Karpas-422 (cell line): ENCODE measurements around the gene ANKFY1. TPM values are rescaled to one million over a fixed set of nuclear protein-coding genes. Genes with fewer than 3 reads are reported as not detected.

Experiments
- DNase-seq: peaks from one replicate; pipeline ENCODE4 v3.0.0-alpha.2; 2015
- H2AFZ ChIP-seq: fragments of 200-600 bp; sonication (generic); 2 replicates; pipeline ENCODE4 v1.6.1; 2014; ENCODE audit warnings: antibody characterized with exemption, low read length, mixed read lengths
- H3K27ac ChIP-seq: fragments of 200-600 bp; sonication (generic); 2 replicates; pipeline ENCODE4 v1.5.1; 2014; ENCODE audit warnings: mild to moderate bottlenecking, low read length, moderate library complexity
- H3K27me3 ChIP-seq: fragments of 200-600 bp; sonication (generic); 2 replicates; pipeline ENCODE4 v1.6.1; 2014; ENCODE audit warnings: low read length, mixed read lengths
- H3K36me3 ChIP-seq: fragments of 200-600 bp; sonication (generic); 2 replicates; pipeline ENCODE4 v1.6.1; 2014; ENCODE audit warnings: low read length, mixed read lengths; ENCODE audit not compliant: insufficient read depth
- H3K4me1 ChIP-seq: fragments of 200-600 bp; sonication (generic); 2 replicates; pipeline ENCODE4 v1.6.1; 2014; ENCODE audit warnings: mild to moderate bottlenecking, low read length, mixed read lengths
- H3K4me2 ChIP-seq: fragments of 200-600 bp; sonication (generic); 2 replicates; pipeline ENCODE4 v1.6.1; 2014; ENCODE audit warnings: low read length, low read depth, mild to moderate bottlenecking; ENCODE audit not compliant: poor library complexity, severe bottlenecking
- H3K4me3 ChIP-seq: fragments of 200-600 bp; sonication (generic); 2 replicates; pipeline ENCODE4 v1.5.1; 2014; ENCODE audit warnings: mild to moderate bottlenecking, antibody characterized with exemption, low read length, mixed read lengths
- H3K79me2 ChIP-seq: fragments of 200-600 bp; sonication (generic); 2 replicates; pipeline ENCODE4 v1.6.1; 2014; ENCODE audit warnings: mild to moderate bottlenecking, low read length, mixed read lengths
- H3K9ac ChIP-seq: fragments of 200-600 bp; sonication (generic); 2 replicates; pipeline ENCODE4 v1.6.0; 2014; ENCODE audit warnings: low read length
- H3K9me2 ChIP-seq: fragments of 200-600 bp; sonication (generic), shearing (Covaris generic); replicated peaks from 2 replicates; pipeline ENCODE4 v1.6.0; 2014; ENCODE audit warnings: mild to moderate bottlenecking, low read length, moderate library complexity; ENCODE audit not compliant: insufficient read depth
- H3K9me3 ChIP-seq: fragments of 300-700, 200-600 bp; sonication (generic); 2 replicates; pipeline ENCODE4 v1.6.1; 2014; ENCODE audit warnings: low read length, mixed read lengths
- H4K20me1 ChIP-seq: fragments of 200-600 bp; sonication (generic); 2 replicates; pipeline ENCODE4 v1.6.1; 2014; ENCODE audit warnings: mild to moderate bottlenecking, antibody characterized with exemption, low read length, low read depth; ENCODE audit not compliant: insufficient read depth
- total RNA-seq: library from RNA; depleted of rRNA; stranded (reverse); fragments of >200 nt; shearing (Covaris generic); gene quantifications from 2 replicates; pipeline ENCODE4 v1.2.3, GENCODE V29; 2014; ENCODE audit warnings: low replicate concordance

The ANKFY1 gene
- total RNA-seq, 1 experiment from 2014 or later: 34.4 TPM

DNA sequence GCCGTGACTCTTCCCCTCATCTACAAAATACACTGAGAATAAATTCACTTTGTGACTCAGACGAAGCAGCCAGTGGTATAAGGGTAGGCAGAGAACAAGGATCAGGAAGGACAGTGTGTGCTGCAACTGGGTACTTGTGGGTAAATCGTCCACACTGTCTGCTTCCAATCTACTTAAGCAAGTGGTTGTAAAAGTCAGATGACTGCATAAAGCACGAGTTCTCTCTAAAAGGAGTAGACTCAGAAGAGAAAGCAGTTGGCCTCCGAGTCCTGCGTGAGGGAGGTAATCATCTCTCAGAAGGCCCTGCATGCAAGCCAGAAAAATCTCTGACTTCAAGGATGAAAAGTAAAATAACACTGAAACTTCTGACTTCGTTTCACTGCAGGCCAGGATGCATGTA lies 43.1 kb downstream of the ANKFY1 start:
- Histone ChIP-seq H3K4me2 (no peak overlapping the region), H3K9me2 (no peaks in the 10 kb centered on the region), H3K27ac (no peak overlapping the region), H2AFZ (no peak overlapping the region), H3K9ac (no peak overlapping the region), H3K79me2 (peaks cover 31% of the 10 kb centered on the region), H3K36me3 (peaks cover 12% of the 10 kb centered on the region; the same call in 1 of the 2 replicates), H3K4me1 (peaks cover 12% of the 10 kb centered on the region), H3K9me3 (no peaks in the 10 kb centered on the region), H3K4me3 (no peak overlapping the region), H3K27me3 (no peaks in the 10 kb centered on the region), H4K20me1 (no peaks in the 10 kb centered on the region)
- no peak for DNase-seq

DNA sequence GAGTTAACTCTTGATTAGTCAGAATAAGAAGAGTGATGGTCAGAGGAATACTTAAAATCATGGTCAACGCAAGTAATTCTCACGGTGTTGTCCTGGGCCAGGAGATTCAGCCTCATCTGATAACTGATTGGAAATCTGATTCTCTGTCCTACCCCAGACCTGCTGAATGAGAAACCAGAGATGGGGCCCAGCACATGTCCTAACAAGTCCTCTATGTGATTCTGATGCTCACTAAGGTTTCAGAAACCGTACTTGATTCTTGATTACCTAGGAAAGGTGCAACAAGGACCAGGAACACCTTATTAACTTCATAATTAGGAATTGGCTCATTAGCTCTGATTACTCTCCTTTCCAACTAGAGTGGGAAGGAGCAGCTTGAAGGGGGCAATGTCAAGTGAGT lies 44.5 kb downstream of the ANKFY1 start:
- Histone ChIP-seq H3K79me2 (peaks cover 34% of the 10 kb centered on the region), H3K9ac (no peak overlapping the region), H3K27ac (no peak overlapping the region), H3K9me2 (no peaks in the 10 kb centered on the region), H3K36me3 (peaks cover 9% of the 10 kb centered on the region; the same call in 1 of the 2 replicates), H4K20me1 (no peaks in the 10 kb centered on the region), H3K4me2 (no peak overlapping the region), H3K4me3 (no peak overlapping the region), H3K9me3 (no peaks in the 10 kb centered on the region), H3K4me1 (peaks cover 15% of the 10 kb centered on the region), H3K27me3 (no peaks in the 10 kb centered on the region), H2AFZ (no peak overlapping the region)
- no peak for DNase-seq

DNA sequence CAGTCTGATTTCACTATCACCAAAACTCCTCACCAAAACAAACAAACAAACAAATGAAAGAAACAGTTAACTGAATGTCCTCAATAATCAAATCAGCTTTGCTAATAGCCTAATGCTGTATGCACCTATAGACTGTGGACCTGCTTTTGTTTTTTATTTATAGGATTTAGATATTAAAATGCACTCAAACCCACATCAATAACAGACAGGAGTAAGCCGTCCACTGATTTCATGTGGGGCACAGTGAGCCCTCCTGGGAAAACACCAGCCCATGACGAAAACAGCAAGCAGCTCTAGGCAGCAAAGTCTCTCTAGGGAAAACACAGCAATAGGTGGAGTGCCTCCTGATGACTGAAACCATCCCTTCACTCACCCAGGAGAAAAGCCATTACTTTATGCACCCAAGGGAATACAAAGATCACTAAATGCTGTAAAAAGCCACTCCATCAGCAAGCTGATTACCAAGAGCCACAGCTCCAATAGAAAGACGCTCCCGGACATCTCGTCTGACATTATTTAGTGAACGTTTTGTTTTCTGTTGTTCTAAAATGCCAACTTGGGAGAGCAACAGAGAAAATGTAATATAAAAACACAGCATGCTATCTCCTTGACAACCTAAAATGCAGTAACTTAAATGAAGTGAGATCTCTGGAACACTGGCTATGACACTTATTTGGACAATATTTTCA lies 47.8 kb downstream of the ANKFY1 start:
- no peaks in the 10 kb centered on the region for H4K20me1 ChIP-seq
- no peaks in the 10 kb centered on the region for H3K9me2 ChIP-seq
- peak; percentile 61 for DNase-seq
- H3K27ac ChIP-seq: peak overlapping the region; percentile 44; the same call in 1 of the 2 replicates
- H3K36me3 ChIP-seq: peaks cover 4% of the 10 kb centered on the region; the same call in 1 of the 2 replicates
- H3K27me3 ChIP-seq: no peaks in the 10 kb centered on the region
- H3K4me2 ChIP-seq: peak overlapping the region; percentile 22
- peaks cover 60% of the 10 kb centered on the region for H3K79me2 ChIP-seq
- no peak overlapping the region for H2AFZ ChIP-seq
- H3K4me1 ChIP-seq: peaks cover 15% of the 10 kb centered on the region
- H3K9me3 ChIP-seq: no peaks in the 10 kb centered on the region
- no peak overlapping the region for H3K9ac ChIP-seq
- no peak overlapping the region for H3K4me3 ChIP-seq

DNA sequence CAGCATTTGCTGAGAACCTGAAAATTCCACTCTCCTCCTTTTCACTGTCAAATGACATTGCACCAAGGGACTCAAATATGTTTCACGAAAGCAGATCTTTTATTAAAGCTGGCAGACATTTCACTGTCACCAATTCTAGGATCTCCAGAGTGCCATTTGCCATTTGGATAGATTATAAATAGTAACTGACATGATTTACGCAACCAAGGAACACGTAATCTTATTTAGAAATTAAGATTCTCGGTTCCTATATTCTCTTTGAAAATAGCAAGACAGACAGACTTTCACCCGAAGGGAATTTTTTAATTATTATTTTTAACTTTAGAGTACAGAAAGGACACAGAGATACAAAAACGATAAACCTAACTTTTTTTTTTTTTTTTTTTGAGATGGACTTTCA lies 49.6 kb downstream of the ANKFY1 start:
- peaks cover 60% of the 10 kb centered on the region for H3K79me2 ChIP-seq
- H2AFZ ChIP-seq: no peak overlapping the region
- H4K20me1 ChIP-seq: no peaks in the 10 kb centered on the region
- H3K4me1 ChIP-seq: peaks cover 15% of the 10 kb centered on the region
- H3K27ac ChIP-seq: no peak overlapping the region
- H3K4me2 ChIP-seq: no peak overlapping the region
- no peaks in the 10 kb centered on the region for H3K27me3 ChIP-seq
- H3K9me3 ChIP-seq: no peaks in the 10 kb centered on the region
- H3K36me3 ChIP-seq: peaks cover 9% of the 10 kb centered on the region; the same call in 1 of the 2 replicates
- H3K9me2 ChIP-seq: no peaks in the 10 kb centered on the region
- H3K4me3 ChIP-seq: no peak overlapping the region
- no peak for DNase-seq
- H3K9ac ChIP-seq: no peak overlapping the region

- Histone ChIP-seq H3K27ac (no peak overlapping the region), H3K9me3 (no peaks in the 10 kb centered on the region), H4K20me1 (no peaks in the 10 kb centered on the region), H2AFZ (no peak overlapping the region), H3K79me2 (peaks cover 49% of the 10 kb centered on the region), H3K9ac (no peak overlapping the region), H3K4me2 (no peak overlapping the region), H3K36me3 (peaks cover 32% of the 10 kb centered on the region), H3K4me3 (no peak overlapping the region), H3K27me3 (no peaks in the 10 kb centered on the region), H3K9me2 (no peaks in the 10 kb centered on the region), H3K4me1 (no peaks in the 10 kb centered on the region)
- DNase-seq: no peak
Observed at GRCh38 chr17:4209611-4210010, 54.2 kb downstream of the ANKFY1 start.

DNA sequence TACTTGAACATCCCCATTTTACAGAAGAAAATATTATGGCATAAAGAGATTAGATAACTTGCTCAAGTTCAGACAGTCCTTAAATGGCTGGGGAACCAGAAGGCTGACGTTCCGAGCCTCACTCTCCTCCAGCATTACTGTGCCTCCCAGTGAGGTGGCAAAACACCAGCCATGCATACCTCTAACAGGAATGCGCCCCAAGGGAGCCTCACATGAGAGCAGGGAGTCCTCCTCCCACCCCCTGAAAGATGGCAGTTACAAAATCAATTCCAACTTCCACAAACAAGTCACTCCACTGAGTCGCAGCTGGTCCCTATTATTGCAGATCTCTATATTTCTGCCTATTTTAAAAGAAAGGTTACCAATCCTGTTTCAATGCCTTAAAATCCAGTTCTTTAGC lies 55.5 kb downstream of the ANKFY1 start:
- no peaks in the 10 kb centered on the region for H4K20me1 ChIP-seq
- no peak overlapping the region for H2AFZ ChIP-seq
- no peak overlapping the region for H3K27ac ChIP-seq
- no peak overlapping the region for H3K9ac ChIP-seq
- H3K9me2 ChIP-seq: no peaks in the 10 kb centered on the region
- H3K27me3 ChIP-seq: no peaks in the 10 kb centered on the region
- H3K36me3 ChIP-seq: peaks cover 37% of the 10 kb centered on the region
- no peaks in the 10 kb centered on the region for H3K4me1 ChIP-seq
- H3K79me2 ChIP-seq: peaks cover 41% of the 10 kb centered on the region
- H3K4me2 ChIP-seq: no peak overlapping the region
- H3K4me3 ChIP-seq: no peak overlapping the region
- DNase-seq: no peak
- no peaks in the 10 kb centered on the region for H3K9me3 ChIP-seq

GRCh38 chr17:4206962-4207361 lies 56.8 kb downstream of the ANKFY1 start:
- H3K4me3 ChIP-seq: no peak overlapping the region
- H4K20me1 ChIP-seq: no peaks in the 10 kb centered on the region
- no peaks in the 10 kb centered on the region for H3K9me2 ChIP-seq
- peaks cover 37% of the 10 kb centered on the region for H3K36me3 ChIP-seq
- no peaks in the 10 kb centered on the region for H3K27me3 ChIP-seq
- H3K4me2 ChIP-seq: no peak overlapping the region
- no peaks in the 10 kb centered on the region for H3K4me1 ChIP-seq
- peaks cover 30% of the 10 kb centered on the region for H3K79me2 ChIP-seq
- no peak overlapping the region for H2AFZ ChIP-seq
- no peak overlapping the region for H3K9ac ChIP-seq
- no peak for DNase-seq
- no peaks in the 10 kb centered on the region for H3K9me3 ChIP-seq
- H3K27ac ChIP-seq: no peak overlapping the region

DNA sequence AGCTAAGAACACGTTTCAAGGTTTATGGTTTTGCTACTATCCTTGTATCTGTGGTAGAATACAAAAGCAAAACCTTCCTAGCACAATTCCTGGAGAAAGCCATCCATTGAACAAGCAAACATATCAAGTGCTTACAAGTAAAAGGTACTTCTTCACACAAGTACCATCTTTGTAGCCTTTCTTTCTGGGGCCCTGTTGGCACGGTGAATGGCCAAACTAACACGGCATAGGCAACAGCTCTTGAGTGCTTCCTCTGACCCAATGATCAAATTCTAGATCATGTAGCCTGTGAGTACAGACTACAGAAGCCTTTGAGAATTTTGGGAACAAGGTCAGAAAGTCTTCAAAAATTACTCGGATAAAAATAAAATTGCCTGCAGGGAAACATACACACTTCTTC lies 57.9 kb downstream of the ANKFY1 start:
- H3K4me3 ChIP-seq: no peak overlapping the region
- DNase-seq: no peak
- no peak overlapping the region for H2AFZ ChIP-seq
- no peaks in the 10 kb centered on the region for H3K9me3 ChIP-seq
- peaks cover 3% of the 10 kb centered on the region; the same call in 1 of the 2 replicates for H4K20me1 ChIP-seq
- H3K9ac ChIP-seq: no peak overlapping the region
- H3K4me2 ChIP-seq: no peak overlapping the region
- H3K4me1 ChIP-seq: no peaks in the 10 kb centered on the region
- no peak overlapping the region for H3K27ac ChIP-seq
- H3K9me2 ChIP-seq: no peaks in the 10 kb centered on the region
- no peaks in the 10 kb centered on the region for H3K27me3 ChIP-seq
- H3K79me2 ChIP-seq: peaks cover 22% of the 10 kb centered on the region
- H3K36me3 ChIP-seq: peaks cover 37% of the 10 kb centered on the region
